Measurements from ENCODE around the gene ST7. TPM values are rescaled to one million over a fixed set of nuclear protein-coding genes. Genes with fewer than 3 reads are reported as not detected.

The ST7 gene
- polyA plus RNA-seq, 1 donor, result 16.2 TPM

DNA sequence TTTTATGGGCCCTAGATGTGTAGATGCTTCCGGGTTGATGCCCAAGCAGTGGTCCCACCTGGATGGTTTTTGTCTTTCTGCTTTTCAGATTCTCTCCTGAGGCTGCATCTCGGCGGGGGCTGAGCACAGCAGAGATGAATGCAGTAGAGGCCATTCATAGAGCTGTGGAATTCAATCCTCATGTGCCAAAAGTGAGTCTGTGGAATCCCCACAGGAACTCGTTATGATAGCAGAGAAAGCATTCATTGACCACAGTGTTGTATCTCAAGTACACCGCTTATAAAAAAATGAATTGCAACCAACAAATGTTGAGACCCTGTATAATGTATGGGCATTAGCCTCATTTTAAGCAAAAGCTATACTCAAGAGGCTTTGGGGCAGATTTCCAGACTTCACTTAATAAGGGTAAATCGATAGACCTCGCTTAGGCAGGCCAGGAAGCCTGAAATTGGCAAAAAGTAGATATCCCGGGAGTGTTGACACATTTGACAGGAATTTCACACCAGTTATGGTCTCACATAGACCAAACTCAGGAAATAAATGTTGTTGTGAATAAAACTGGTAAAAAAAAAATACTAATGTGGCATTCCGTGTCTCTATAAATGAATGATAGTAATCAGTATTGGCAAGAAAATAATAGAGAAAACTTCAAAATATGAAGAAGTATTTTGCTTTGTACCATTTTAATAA is 237.6 kb downstream of the ST7 start:
- DNase-seq (ENCODE audit: low read depth), result no peak

DNA sequence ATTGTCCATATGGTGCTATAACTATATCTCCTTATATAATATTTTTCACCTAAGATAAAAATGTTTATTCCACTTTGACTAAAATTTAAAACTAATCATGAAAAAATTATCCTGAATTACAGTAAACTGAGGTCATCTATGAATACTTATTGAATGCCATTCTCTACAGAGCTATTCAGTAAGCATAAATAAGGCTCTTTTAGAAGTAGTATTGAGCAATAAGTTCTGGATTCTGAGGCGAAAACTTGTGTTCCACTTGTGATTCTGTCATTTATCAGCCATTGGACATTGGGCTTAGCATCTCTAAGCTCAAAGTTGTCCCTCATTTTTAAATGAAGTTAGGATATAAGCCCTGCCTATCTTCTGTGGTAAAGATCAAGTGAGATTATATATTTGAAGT is 238.8 kb downstream of the ST7 start:
- no peak for DNase-seq (ENCODE audit: low read depth)

DNA sequence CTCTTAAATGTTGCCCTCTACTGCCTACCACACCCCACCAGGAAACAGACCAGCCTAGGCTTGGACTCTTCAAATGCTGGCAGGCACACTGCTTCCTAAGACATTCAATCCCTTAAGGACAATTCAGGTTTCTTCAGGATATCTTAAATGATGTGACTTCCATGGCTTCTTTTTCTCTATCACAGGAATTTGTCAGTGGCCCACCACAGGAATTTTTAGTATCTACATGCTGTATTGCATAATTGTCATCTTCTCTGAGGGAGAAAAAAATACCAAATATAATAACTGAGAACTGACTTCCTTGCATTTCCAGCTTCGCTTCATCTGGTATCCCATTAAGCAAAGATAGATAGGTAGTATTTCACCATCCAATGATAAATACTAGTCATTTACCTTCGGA is 240.3 kb downstream of the ST7 start:
- DNase-seq (ENCODE audit: low read depth), result no peak

DNA sequence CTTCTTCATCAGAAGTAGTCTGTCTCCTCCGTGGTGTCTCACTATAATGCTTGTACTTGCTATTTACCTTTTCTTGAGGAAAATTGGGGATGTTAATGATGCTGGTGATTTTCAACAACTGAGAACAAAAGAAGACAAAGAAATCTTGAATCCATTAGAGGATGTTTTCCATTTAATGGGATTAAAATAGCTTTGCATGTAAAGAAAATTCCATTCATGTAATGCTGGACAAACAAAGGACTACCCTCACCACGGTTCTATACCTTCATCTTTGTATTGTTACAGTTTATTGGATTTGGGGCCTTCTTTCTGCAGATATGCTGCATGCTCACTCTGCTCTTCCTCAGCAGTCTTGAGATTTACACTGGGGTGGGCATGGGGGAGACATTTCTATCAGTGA is 241.1 kb downstream of the ST7 start:
- DNase-seq (ENCODE audit: low read depth), result no peak

DNA sequence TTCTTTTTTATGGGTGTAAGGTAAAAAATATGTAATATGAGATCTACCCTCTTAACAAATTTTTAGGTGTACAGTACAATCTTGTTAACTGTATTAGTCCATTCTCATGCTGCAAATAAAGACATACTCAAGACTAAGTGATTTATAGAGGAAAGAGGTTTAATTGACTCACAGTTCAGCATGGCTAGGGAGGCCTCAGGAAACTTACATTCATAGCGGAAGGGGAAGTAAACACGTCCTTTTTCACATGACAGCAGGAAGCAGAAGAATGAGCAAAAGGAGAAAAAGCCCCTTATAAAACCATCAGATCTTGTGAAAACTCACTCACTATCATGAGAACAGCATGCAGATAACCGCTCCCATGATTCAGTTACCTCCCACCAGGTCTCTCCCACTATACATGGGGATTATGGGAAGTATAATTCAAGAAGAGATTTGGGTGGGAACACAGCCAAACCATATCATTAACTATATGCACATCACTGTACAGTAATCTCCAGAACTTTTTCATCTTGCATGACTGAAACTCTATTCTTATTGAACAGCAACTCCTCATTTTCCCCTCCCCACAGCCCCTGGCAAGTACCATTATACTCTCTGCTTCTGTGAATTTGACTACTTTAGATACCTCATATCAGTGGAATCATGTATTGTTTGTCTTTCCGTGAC is 242.2 kb downstream of the ST7 start:
- DNase-seq (ENCODE audit: low read depth), result no peak

DNA sequence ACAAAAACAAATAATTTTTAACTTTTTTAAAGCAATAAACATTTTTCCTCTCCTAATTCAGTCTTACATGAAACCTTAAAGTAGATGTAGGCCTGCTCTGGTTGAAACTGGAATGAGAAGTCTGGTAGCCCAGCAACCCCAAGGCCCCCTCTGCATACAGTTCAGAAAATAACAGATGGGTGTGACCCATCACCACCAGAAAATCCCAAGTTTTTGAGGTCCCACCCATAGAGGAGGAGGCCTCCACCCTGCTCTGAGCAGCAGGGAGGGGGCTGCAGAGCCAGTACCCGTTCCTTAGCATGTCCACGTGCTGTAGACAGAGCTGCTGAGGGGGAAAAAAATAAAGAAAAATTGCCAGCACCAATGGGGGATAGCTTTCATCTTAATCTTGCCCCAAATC is 246.8 kb downstream of the ST7 start:
- no peak for DNase-seq (ENCODE audit: low read depth)

DNA sequence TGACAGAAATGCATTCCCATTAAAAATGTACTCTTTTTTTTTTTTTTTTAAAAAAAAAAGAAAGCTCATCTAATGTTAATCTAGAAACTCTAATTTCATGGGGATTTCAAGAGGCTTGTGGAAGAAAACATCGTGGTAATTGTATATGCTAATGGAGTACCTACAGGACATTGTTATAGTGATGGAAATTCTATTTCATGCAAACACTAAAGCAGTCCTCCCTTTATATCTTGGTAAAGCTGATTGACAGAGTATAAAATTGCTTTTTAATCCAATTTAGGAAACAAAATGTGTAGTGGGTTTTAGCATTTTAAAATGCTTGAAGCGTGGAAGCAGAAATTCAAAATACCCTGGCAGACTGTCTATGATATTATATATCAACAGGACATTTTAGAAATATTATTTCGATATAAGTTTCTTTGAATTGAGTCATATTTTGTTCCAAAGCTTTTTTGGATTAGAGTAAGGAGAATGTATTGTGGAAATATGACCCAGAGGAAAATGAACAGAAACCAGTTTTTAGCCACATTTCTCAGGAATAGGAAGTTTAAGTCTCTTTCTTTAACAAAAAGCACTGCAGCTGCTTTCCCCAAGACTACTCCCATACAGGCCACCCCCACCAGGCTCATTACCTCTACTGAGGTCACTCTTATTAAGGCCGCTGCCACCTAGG is 247.6 kb downstream of the ST7 start:
- peak; percentile 13 for DNase-seq (ENCODE audit: low read depth)

DNA sequence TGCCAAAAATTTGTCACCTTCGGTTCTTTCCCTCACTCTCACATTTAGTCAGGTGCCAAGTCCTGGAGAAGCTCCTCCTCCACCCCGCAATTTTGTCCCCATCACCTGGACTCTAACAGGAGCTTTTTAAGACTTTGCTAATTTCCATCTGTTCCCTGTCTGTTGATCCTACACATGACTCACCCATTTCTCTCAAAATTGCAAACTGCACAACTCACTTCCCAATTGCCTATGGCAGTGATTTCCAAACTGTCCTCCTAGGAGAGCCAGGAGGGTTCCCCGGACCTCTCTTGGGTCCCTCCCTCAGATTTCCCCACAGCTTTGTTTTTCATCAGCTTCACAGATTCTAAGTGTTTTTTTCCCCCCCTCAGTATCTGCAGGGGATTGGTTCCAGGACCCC is 249.2 kb downstream of the ST7 start:
- no peak for DNase-seq (ENCODE audit: low read depth)

DNA sequence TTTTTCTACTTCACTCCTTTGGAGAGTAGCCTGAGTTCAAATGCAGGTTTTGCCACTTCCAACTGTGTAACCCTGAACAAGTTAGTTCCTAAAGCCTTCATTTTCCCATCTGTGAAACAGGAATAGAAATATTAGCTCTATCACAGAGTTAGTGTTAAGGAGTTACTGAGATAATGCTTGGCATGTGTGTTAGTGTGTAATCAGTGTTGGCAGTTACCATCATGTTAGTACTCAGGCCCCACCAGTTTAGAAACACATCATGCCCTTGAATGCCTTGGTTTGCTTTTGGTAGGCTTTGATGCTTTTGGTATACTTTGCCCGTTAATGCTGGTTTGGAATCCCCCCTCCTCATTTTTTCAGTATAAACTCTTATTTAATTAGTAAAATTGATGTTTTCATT is 249.9 kb downstream of the ST7 start:
- DNase-seq (ENCODE audit: low read depth), result no peak

DNA sequence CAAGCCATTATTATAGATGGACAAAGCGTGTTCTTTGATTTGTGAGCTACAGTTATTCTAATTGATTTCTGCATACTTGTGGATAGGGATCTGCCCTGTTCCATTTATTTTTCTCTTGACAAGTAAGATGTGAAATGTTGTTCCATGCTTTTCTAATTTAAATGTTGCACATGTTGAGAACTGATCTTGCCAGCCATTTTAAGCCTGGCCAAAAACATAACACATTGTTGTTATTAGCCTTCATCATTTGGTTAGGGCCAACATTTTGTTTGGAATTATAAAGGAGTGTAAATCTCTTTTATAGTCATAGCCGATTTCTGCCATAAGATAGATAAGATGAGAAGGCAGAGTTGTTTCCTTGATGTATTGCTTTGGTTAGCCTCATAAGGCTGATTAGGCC is 252.6 kb downstream of the ST7 start:
- DNase-seq (ENCODE audit: low read depth), result no peak

DNA sequence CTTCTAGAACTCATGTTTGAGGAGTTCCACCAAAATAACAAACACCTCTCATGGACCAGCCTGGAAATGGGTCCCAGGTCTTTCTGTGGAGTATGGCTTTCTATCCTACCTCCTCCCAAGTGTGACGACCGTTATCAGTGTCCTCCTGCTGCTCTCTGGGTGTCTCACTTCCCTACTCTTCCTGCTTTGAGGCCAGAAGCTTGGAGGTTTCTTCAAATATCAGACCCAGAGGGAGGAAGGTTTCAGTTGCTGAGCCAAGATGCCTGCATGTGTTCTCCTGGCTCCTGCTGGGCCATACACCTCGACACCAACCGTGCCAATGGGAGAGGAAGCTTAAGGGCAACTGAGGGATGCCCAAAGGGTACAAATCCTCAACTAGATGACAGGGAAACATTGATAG is 255.0 kb downstream of the ST7 start:
- DNase-seq (ENCODE audit: low read depth), result no peak

DNA sequence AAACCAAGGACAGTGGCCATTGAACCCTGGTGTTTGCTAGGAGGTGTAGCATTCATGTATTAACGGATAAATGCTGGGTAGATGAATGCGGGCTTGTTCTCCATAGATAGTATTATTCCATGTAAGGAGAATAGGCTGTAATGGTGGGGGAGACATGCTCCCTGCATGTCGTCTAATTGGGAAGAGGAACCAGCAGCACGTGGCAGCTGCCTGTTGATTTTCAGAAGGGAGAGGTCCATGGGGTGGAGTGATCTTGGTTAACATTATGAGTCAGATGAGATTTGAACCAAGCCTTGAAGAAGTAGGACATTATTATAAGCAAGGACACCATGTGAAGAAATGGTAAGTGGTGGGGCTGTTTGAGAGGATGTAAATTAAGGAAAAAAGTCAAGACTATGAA is 257.1 kb downstream of the ST7 start:
- no peak for DNase-seq (ENCODE audit: low read depth)

DNA sequence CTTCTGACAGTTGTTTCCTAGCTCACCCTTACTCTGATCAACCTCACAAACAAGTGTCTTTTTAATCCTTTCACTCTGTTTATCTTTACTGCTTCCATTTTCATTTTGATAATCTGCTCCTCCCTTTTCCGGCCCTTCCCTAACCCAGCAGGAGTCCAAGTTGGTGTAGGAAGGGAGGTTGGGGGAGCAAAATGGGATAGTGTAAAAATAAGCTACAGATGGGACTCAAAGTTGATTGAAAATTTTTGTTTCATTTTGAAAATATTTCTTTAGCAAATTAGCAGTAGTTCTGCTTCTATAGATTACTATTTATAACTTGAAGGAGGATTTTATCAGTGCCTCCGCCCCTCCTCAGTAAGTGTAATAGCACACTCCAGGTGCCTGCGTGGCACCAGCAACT is 257.6 kb downstream of the ST7 start:
- no peak for DNase-seq (ENCODE audit: low read depth)

DNA sequence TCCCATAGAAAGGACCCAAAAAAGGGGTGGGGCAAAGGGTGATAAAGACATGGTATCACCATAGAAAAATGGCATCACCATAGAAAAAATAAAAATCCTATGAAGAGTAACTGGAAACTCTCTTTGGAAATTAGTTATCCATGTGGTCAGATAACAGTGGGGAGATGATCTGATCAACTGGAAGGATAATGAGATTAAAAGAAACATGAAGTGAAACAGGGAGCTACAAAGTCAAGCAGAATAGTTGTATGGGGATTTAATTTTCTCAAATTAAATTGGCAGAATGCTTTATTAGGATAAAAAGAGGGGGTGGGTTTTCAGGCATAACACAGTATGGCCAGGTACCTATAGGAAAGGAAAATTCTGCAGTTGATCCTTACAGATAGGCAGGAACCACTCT is 258.3 kb downstream of the ST7 start:
- DNase-seq (ENCODE audit: low read depth), result no peak

DNA sequence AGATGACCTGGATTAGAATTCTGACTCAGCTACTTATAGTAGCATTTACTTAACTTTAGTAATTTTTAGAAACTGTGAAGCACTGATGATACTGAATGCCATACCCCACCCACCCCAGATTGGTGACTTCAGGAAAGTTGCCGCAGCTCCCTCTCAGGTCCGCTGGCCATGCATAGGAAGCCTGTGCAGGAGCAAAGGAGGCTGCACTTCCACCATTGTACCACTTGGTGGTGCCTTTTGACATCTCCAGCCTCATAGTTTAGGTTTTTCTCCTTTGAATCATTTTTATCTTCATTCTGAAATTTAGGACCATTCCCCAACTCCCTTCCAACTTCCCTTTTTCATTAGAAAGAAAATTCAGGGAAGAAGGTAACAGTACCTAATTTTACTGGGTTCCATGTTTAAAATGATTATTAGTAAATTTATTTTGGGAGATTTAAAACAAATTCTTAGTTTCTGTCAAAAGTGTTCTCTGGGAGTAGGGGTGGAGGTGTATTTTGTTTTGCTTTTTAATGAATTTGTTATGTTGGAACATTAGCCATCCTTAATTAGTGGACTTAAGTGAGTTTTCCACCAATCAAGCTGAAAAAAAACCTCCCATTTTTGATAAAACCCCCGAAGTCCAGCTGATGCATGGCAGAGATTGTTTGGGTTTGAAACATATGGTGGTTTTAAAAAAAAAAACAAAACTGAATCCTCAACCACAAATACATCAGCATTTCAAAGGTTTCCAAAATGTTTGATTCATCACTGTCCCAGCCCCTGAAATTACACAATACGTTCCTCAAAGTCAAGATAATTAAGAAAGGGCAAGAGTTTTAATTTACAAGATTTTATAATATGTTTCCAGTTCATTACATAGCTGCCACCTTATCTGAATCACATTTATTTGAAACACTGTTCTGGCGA is 259.9 kb downstream of the ST7 start:
- DNase-seq (ENCODE audit: low read depth), result peak; percentile 22

DNA sequence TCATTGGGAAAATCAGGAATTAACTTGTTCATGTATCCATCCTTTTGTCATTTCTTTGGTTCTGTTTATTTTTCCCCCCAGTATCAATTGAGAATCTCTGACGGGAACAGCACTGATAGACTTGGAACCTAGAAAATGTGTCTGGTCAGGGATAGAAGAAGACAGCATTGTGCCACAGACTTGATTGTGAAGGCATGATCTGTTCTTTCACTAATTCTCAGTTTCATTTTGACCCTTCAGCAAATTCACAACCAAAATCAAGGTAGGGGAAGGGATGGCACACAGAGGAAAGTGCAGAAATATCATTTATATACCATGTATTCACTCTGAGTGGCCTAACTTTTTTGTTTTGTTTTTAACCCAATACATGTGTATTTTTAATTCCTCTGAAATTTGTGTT is 262.7 kb downstream of the ST7 start:
- no peak for DNase-seq (ENCODE audit: low read depth)

DNA sequence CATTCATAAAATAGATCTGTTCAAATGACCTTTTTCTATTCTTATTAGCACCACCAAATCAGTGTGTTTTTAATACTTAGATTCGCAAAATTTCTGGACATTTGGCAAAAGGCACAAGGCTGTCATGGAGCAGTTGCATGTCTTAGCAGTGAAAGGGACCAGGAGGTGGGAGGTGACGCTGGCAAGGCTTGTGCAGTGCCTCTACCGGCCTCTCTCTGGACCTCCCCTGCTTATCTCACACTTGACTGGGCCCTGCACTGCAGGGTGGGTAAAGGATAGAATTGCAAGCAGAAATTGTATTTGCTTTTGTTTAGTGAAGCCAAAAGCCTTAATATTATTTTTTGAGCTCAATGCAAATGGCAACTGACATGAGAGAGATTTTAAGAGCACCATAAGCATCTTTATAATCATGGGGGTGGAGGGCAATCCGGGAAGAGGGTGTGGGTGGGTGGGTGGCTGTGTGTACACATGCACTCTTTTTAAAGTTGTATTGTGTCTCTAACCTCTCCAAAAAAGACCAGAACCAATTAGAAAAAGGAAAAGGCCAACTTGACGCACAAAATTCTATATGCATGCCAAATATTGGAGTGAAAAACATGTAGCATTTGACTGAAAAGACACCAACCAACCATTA is 263.3 kb downstream of the ST7 start:
- DNase-seq (ENCODE audit: low read depth), result no peak

DNA sequence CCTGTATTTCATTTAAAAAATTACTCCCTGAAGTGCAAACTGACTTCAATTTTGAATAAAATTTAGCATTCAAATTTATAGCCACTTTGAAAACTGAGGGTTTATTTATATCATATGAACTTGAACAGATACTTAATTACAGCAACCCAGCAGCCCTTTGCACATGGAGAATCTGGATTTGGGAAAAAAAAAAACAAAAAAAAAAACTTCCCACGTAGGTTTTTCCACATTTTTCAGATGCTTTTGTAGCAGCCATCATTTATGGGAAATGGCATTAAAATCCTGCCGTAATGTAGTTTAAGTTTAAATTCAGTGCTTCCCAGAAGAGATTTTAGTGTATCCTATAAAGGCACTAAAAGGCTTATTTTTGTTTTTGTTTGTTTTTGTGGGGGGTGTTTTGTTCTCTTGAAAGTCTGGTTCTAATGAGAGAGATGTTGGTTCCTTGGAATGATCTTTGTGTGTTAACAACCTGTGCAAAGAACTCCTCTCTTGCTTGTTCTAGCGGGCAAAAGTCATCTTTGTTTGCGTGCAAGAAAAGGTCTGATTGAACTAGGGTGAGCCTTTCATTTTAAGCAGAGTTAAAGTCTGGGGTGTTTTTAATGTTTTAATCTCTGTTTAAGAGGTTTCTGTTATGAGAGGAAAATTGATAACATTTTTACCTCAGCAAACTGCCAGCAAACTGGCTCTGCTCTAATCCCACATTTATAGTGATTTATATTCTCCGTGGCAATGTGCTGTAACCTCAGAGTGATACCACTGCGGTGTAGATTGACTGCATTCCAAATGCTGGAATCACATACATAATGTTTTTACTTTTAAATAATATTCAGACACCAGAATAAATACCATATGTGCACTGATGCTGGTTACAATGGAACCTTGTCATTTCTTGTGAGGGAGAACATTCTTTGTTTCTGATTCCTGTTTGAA is 264.1 kb downstream of the ST7 start:
- DNase-seq (ENCODE audit: low read depth), result no peak

DNA sequence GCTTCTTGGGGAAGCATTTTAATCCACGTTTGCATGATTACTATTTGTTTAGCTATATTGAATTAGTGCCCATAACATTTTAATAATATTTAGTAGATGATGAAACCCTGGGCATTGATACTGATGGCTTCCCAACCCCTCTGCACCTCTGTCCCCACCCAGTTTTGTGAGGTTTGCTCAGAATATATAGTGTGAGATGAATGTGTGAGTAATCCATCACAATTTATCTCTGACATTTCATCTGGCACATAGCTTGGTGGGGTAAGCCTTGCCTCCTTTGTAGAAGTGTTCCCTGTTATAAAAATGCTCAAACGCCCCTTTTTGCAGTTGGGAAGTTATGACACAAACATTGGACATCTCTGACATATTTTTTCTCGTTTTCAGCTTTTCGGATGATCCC is 265.4 kb downstream of the ST7 start:
- DNase-seq (ENCODE audit: low read depth), result no peak

DNA sequence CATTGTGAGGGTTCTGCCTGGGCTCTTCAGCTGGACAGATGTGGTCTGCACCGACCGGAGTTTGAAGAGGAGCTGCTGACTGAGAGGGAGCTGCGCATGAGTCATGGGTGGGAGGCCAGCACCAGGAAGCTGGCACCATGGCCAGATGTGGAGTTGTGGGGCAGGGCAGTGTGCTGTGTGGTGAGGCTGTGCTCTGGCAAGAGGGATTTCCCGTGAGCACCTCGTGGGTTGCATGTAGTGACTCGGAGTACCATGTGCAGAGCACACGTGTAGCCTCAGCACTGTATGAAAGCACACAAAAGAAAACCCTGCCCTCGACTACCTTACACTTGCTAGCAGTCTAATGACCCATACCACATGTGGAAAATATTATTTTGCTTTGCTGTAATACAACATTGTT is 266.2 kb downstream of the ST7 start:
- DNase-seq (ENCODE audit: low read depth), result no peak

DNA sequence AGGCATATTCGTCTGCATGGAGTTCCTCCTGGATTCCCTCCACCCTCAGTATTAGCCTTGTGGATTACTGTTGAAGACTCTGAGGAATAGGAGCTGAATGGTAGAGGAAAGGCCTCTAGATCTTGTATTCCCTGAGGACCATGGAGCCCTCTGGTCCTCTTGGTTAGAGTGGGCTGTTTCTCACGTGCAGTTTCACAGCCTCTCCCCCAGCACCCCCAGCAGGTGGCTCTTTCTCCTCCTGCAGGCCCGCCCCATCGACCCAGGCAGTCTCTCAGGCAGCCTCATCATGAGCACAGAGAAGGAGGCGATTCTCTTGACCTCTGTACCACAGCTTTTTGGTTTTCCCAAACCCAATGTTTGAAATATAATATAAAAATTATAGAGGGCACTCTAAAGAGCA is 267.5 kb downstream of the ST7 start:
- no peak for DNase-seq (ENCODE audit: low read depth)

All from forelimb muscle (tissue), 1 donor.